Caco-2 (cell line): ENCODE measurements around the gene SRD5A3. TPM values are rescaled to one million over a fixed set of nuclear protein-coding genes. Genes with fewer than 3 reads are reported as not detected.
A peak's percentile ranks its signal among the peaks of the same experiment; 100 is the strongest.

ENCODE experiments used
- BruUV-seq: library from RNA; stranded (reverse); fragments of 400-500 nt; replicated peaks from 2 replicates; lab custom pipeline; 2021; lab: Mats Ljungman, UMichigan
- CTCF ChIA-PET: fragments of 300-600 bp; sonication (Branson Sonifier 250); formaldehyde crosslinking; loops from one replicate; lab custom pipeline; 2022; ENCODE audit warnings: antibody characterized with exemption; lab: Charles Lee
- POLR2A ChIA-PET: fragments of 300-600 bp; sonication (Branson Sonifier 250); formaldehyde crosslinking; loops from one replicate; lab custom pipeline; 2022; ENCODE audit warnings: antibody characterized with exemption; lab: Charles Lee
- DNase-seq, 2 experiments: peaks; one replicate each; pipeline versions ENCODE4 v3.0.0 to v3.0.0-alpha.2; 2020 to 2022
- H3K27me3 ChIP-seq: replicated peaks from 2 replicates; pipeline ENCODE4 v1.6.0; 2011; ENCODE audit warnings: low read length; ENCODE audit not compliant: control insufficient read depth, insufficient read depth
- H3K36me3 ChIP-seq: 2 replicates; pipeline ENCODE4 v1.5.1; 2011; ENCODE audit warnings: low read length; ENCODE audit not compliant: control insufficient read depth, insufficient read depth
- H3K4me1 ChIP-seq: fragments of 250-450 bp; sonication (Bioruptor Pico); 2 replicates; pipeline ENCODE4 v1.5.1; 2020; ENCODE audit warnings: mild to moderate bottlenecking
- H3K4me3 ChIP-seq: 2 replicates; pipeline ENCODE4 v1.5.1; 2011; ENCODE audit warnings: low read depth, mild to moderate bottlenecking, control low read depth, low read length
- H3K9me3 ChIP-seq: fragments of 250-450 bp; sonication (Bioruptor Pico); 2 replicates; pipeline ENCODE4 v1.5.1; 2020; ENCODE audit warnings: mild to moderate bottlenecking, moderate library complexity
- H3K27ac Mint-ChIP-seq: one replicate; pipeline ENCODE4 v1.8.0; 2022; ENCODE audit warnings: mixed read lengths; ENCODE audit not compliant: unreplicated experiment
- H3K27me3 Mint-ChIP-seq: one replicate; pipeline ENCODE4 v1.8.0; 2022; ENCODE audit warnings: mixed read lengths; ENCODE audit not compliant: insufficient read depth, unreplicated experiment
- H3K36me3 Mint-ChIP-seq: one replicate; pipeline ENCODE4 v1.8.0; 2022; ENCODE audit warnings: mild to moderate bottlenecking, mixed read lengths; ENCODE audit not compliant: insufficient read depth, unreplicated experiment
- H3K4me1 Mint-ChIP-seq: one replicate; pipeline ENCODE4 v1.8.0; 2022; ENCODE audit warnings: low read depth, mixed read lengths; ENCODE audit not compliant: unreplicated experiment
- H3K4me3 Mint-ChIP-seq: one replicate; pipeline ENCODE4 v1.8.0; 2022; ENCODE audit warnings: mild to moderate bottlenecking, moderate library complexity, mixed read lengths; ENCODE audit not compliant: unreplicated experiment
- H3K9me3 Mint-ChIP-seq: one replicate; pipeline ENCODE4 v1.8.0; 2022; ENCODE audit warnings: mixed read lengths; ENCODE audit not compliant: unreplicated experiment
- intact Hi-C: fragments of 100-400 bp; cut with micrococcal nuclease; formaldehyde crosslinking; loops from one replicate; pipeline ENCODE4 v1.10.0; 2022; ENCODE audit not compliant: unreplicated experiment
- total RNA-seq: library from RNA; stranded (reverse); gene quantifications from 2 replicates; pipeline ENCODE4 v1.2.3, GENCODE V29; 2022
- TF ChIP-seq, protein P1 (sequence below), 2 experiments: fragments of 200-600 bp in 1 of 2; IDR thresholded peaks; 1 replicate in 1 of 2; 2 replicates in 1 of 2; pipeline versions ENCODE4 v1.5.1 to v1.8.0; 2011 to 2022; ENCODE audit warnings: antibody characterized with exemption in 1 of 2, control low read depth in 1 of 2, inconsistent platforms in 1 of 2, low read depth in 1 of 2, low read length in 1 of 2, mild to moderate bottlenecking in 1 of 2, moderate library complexity in 1 of 2; ENCODE audit not compliant: insufficient read depth in 1 of 2, severe bottlenecking in 1 of 2, unreplicated experiment in 1 of 2

The SRD5A3 gene
- total RNA-seq, 1 experiment from 2014 or later, result 22.6 TPM

DNA sequence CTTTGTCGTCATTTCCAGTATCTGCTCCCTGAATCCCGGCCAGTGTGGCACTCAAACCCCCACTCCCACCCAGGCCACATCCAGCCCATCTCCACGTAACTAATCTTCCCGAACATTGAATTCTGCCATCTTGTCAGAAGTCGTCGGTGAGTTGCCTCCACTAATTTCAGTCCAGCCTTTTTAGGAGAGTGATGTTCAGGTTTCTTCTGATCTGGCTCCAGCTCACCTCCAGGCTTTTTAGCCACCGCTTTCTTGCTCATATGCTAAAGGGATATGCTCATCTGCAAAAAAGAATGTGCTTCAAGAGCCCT is 51.0 kb downstream of the SRD5A3 start:
- peaks cover 24% of the 10 kb centered on the region for H3K4me1 Mint-ChIP-seq
- Histone ChIP-seq H3K9me3 (no peaks in the 10 kb centered on the region), H3K4me1 (peaks cover 12% of the 10 kb centered on the region; the same call in 1 of the 2 replicates), H3K4me3 (peak overlapping the region; percentile 89), H3K36me3 (no peaks in the 10 kb centered on the region), H3K27me3 (no peaks in the 10 kb centered on the region)
- H3K27me3 Mint-ChIP-seq, result no peaks in the 10 kb centered on the region
- BruUV-seq, result no TSS peak
- peaks cover 47% of the 10 kb centered on the region for H3K36me3 Mint-ChIP-seq
- CTCF ChIA-PET, result interaction anchor here (0.7 kb wide), 1 partner anchor 70 kb away, joined by 3 read pairs; no protein-coding TSS in a partner anchor
- H3K9me3 Mint-ChIP-seq, result no peaks in the 10 kb centered on the region
- intact Hi-C loops, result no loop called here
- H3K27ac Mint-ChIP-seq, result peak overlapping the region; percentile 91
- no peak for DNase-seq
- H3K4me3 Mint-ChIP-seq, result peak overlapping the region; percentile 91
- POLR2A ChIA-PET, result no interaction called here
- TF ChIP-seq, protein P1, sequence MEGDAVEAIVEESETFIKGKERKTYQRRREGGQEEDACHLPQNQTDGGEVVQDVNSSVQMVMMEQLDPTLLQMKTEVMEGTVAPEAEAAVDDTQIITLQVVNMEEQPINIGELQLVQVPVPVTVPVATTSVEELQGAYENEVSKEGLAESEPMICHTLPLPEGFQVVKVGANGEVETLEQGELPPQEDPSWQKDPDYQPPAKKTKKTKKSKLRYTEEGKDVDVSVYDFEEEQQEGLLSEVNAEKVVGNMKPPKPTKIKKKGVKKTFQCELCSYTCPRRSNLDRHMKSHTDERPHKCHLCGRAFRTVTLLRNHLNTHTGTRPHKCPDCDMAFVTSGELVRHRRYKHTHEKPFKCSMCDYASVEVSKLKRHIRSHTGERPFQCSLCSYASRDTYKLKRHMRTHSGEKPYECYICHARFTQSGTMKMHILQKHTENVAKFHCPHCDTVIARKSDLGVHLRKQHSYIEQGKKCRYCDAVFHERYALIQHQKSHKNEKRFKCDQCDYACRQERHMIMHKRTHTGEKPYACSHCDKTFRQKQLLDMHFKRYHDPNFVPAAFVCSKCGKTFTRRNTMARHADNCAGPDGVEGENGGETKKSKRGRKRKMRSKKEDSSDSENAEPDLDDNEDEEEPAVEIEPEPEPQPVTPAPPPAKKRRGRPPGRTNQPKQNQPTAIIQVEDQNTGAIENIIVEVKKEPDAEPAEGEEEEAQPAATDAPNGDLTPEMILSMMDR (IDR thresholded peaks at IDR 0.05; ENCODE audit: insufficient read depth in 1 of 2, low read depth in 1 of 2, low read length in 1 of 2, severe bottlenecking in 1 of 2, unreplicated experiment in 1 of 2), result no peak

DNA sequence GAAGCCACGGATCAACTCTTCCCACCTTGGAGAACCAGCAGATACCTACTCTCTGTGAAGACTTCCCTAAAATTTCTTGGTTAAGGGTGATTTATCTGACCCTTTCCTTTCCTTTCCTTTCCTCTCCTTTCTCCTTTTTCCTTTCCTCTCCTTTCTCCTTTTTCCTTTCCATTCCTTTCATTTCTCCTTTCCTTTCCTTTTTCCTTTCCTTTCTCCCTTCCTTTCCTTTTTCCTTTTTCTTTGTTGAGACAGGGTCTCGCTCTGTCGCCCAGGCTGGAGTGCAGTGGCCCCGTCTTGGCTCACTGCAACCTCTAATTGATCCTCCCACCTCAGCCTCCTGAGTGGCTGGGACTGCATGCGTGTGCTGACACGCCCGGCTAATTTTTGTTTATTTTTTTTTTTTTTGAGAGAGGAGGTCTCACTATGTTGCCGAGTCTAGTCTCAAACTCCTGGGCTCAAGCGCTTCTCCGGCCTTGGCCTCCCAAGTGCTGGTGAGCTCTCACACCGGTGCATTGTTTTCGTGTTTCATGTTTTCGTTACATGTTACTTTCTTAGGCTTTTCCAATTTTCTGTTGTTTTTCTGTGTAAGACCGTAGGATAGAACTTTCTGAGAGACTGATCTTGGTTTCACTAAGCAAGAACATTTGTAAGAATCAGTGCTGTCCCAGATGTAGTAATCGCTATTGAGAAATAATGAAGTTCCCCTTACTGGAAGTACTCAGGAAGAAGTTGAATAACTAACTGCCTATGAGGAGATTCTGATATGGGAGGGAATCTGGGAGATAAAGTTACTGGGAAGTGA is 51.7 kb downstream of the SRD5A3 start:
- H3K4me1 Mint-ChIP-seq, result peaks cover 24% of the 10 kb centered on the region
- TF ChIP-seq, protein P1 (IDR thresholded peaks at IDR 0.05; ENCODE audit: insufficient read depth in 1 of 2, low read depth in 1 of 2, low read length in 1 of 2, severe bottlenecking in 1 of 2, unreplicated experiment in 1 of 2), result no peak
- no peaks in the 10 kb centered on the region for H3K9me3 ChIP-seq
- POLR2A ChIA-PET, result interaction anchor here (0.6 kb wide), 1 partner anchor 149 kb away, joined by 3 read pairs; no protein-coding TSS in a partner anchor
- no peaks in the 10 kb centered on the region for H3K36me3 ChIP-seq
- intact Hi-C loops, result no loop called here
- H3K27ac Mint-ChIP-seq, result peak overlapping the region; percentile 91
- BruUV-seq, result no TSS peak
- H3K4me3 Mint-ChIP-seq, result peak overlapping the region; percentile 91
- CTCF ChIA-PET, result interaction anchor here (0.7 kb wide), 1 partner anchor 70 kb away, joined by 3 read pairs; no protein-coding TSS in a partner anchor
- H3K4me3 ChIP-seq, result peak overlapping the region; percentile 89
- peaks cover 12% of the 10 kb centered on the region; the same call in 1 of the 2 replicates for H3K4me1 ChIP-seq
- H3K9me3 Mint-ChIP-seq, result no peaks in the 10 kb centered on the region
- no peaks in the 10 kb centered on the region for H3K27me3 Mint-ChIP-seq
- H3K36me3 Mint-ChIP-seq, result peaks cover 52% of the 10 kb centered on the region
- H3K27me3 ChIP-seq, result no peaks in the 10 kb centered on the region
- DNase-seq, result no peak

DNA sequence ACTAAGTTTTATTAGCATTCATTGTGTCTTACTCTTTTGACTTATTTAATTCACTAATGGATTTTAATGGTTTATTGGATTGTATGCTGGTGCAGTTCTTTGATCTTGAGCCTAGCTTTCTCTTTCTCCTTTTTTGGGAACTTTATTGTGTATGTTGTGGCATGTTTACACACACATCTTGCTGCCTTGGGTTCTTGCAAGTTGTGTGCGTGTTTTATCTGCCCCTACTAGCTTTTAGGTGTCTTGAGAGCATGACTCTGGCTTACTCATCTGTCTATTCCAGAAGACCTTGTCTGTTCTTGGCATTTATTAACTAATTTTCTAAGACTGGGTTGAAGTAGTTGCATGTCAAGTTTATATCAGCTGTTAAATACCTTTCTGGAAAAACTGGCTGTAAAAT is 52.4 kb downstream of the SRD5A3 start:
- no peak for DNase-seq
- Histone ChIP-seq H3K4me3 (peak overlapping the region; percentile 6), H3K27me3 (no peaks in the 10 kb centered on the region), H3K36me3 (no peaks in the 10 kb centered on the region), H3K9me3 (no peaks in the 10 kb centered on the region), H3K4me1 (peaks cover 15% of the 10 kb centered on the region; the same call in 1 of the 2 replicates)
- ChIA-PET POLR2A (interaction anchor here (0.6 kb wide), 1 partner anchor 148 kb away, joined by 3 read pairs; no protein-coding TSS in a partner anchor), CTCF (no interaction called here)
- peak overlapping the region; percentile 91 for H3K4me3 Mint-ChIP-seq
- H3K27ac Mint-ChIP-seq, result peak overlapping the region; percentile 91
- H3K36me3 Mint-ChIP-seq, result peaks cover 59% of the 10 kb centered on the region
- TF ChIP-seq, protein P1 (IDR thresholded peaks at IDR 0.05; ENCODE audit: insufficient read depth in 1 of 2, low read depth in 1 of 2, low read length in 1 of 2, severe bottlenecking in 1 of 2, unreplicated experiment in 1 of 2), result no peak
- no TSS peak for BruUV-seq
- intact Hi-C loops, result no loop called here
- no peaks in the 10 kb centered on the region for H3K27me3 Mint-ChIP-seq
- H3K4me1 Mint-ChIP-seq, result peaks cover 25% of the 10 kb centered on the region
- H3K9me3 Mint-ChIP-seq, result no peaks in the 10 kb centered on the region
